WTC11 (cell line): Measurements from ENCODE around the gene ARPC3. TPM values are rescaled to one million over a fixed set of nuclear protein-coding genes. Genes with fewer than 3 reads are reported as not detected.

Experiments
- ATAC-seq: fragments of 200-7000 bp; cut with Tn5 transposase; 2 replicates; pipeline ENCODE4 v1.10.0; 2021; ENCODE audit warnings: mild to moderate bottlenecking, moderate library complexity
- CTCF ChIA-PET: fragments of 300-600 bp; sonication (Branson Sonifier 250); formaldehyde crosslinking; loops from one replicate; lab custom pipeline; 2021; ENCODE audit warnings: antibody characterized with exemption; lab: Charles Lee
- POLR2A ChIA-PET: fragments of 350-600 bp; sonication (Branson Sonifier 250); formaldehyde crosslinking; loops from one replicate; lab custom pipeline; 2021; ENCODE audit warnings: antibody characterized with exemption; lab: Charles Lee
- DNase-seq: peaks from one replicate; pipeline ENCODE4 v3.0.0; 2021; ENCODE audit warnings: low spot score
- H3K27ac Mint-ChIP-seq: 2 replicates; pipeline ENCODE4 v1.8.0; 2021; ENCODE audit warnings: mixed read lengths
- H3K27me3 Mint-ChIP-seq: 2 replicates; pipeline ENCODE4 v1.8.0; 2021; ENCODE audit warnings: low read depth, mild to moderate bottlenecking, moderate library complexity, mixed read lengths
- H3K36me3 Mint-ChIP-seq: 2 replicates; pipeline ENCODE4 v1.8.0; 2021; ENCODE audit warnings: mixed read lengths
- H3K4me1 Mint-ChIP-seq: 2 replicates; pipeline ENCODE4 v1.8.0; 2022; ENCODE audit warnings: mixed read lengths
- H3K4me3 Mint-ChIP-seq: 2 replicates; pipeline ENCODE4 v1.8.0; 2021; ENCODE audit warnings: mild to moderate bottlenecking, moderate library complexity, mixed read lengths
- H3K9me3 Mint-ChIP-seq: 2 replicates; pipeline ENCODE4 v1.8.0; 2021; ENCODE audit warnings: mixed read lengths
- CBFB ChIP-seq: sonication (generic); formaldehyde crosslinking; IDR thresholded peaks from 2 replicates; pipeline ENCODE4 v1.8.1; 2022; ENCODE audit warnings: mild to moderate bottlenecking, low read depth, missing genetic modification reagents
- ESRRA ChIP-seq: sonication (generic); formaldehyde crosslinking; IDR thresholded peaks from 2 replicates; pipeline ENCODE4 v1.8.1; 2022; ENCODE audit warnings: mild to moderate bottlenecking, missing genetic modification reagents, borderline replicate concordance
- ETV6 ChIP-seq: sonication (generic); formaldehyde crosslinking; IDR thresholded peaks from 2 replicates; pipeline ENCODE4 v1.8.1; 2022; ENCODE audit warnings: mild to moderate bottlenecking, missing genetic modification reagents
- IRF2 ChIP-seq: sonication (generic); formaldehyde crosslinking; IDR thresholded peaks from 2 replicates; pipeline ENCODE4 v1.8.0; 2022; ENCODE audit warnings: low read depth, missing genetic modification reagents, borderline replicate concordance
- MXD4 ChIP-seq: fragments of 250-450 bp; sonication (Bioruptor Pico); IDR thresholded peaks from 2 replicates; pipeline ENCODE4 v1.8.0; 2021; ENCODE audit warnings: mild to moderate bottlenecking, moderate library complexity, borderline replicate concordance
- MYBL2 ChIP-seq: sonication (generic); formaldehyde crosslinking; IDR thresholded peaks from 2 replicates; pipeline ENCODE4 v1.8.1; 2023; ENCODE audit warnings: mild to moderate bottlenecking, moderate library complexity, missing genetic modification reagents
- NFE2L1 ChIP-seq: sonication (generic); formaldehyde crosslinking; IDR thresholded peaks from 2 replicates; pipeline ENCODE4 v1.8.1; 2023; ENCODE audit warnings: missing genetic modification reagents
- NFYB ChIP-seq: sonication (generic); formaldehyde crosslinking; conservative IDR thresholded peaks from 2 replicates; pipeline ENCODE4 v1.8.0; 2022; ENCODE audit warnings: low read depth, missing genetic modification reagents
- RORB ChIP-seq: fragments of 250-450 bp; sonication (Bioruptor Pico); IDR thresholded peaks from 2 replicates; pipeline ENCODE4 v1.9.0; 2021; ENCODE audit warnings: mild to moderate bottlenecking
- SOX15 ChIP-seq: fragments of 250-450 bp; sonication (Bioruptor Pico); IDR thresholded peaks from 2 replicates; pipeline ENCODE4 v1.9.0; 2021; ENCODE audit warnings: mild to moderate bottlenecking
- TEAD4 ChIP-seq: sonication (generic); formaldehyde crosslinking; IDR thresholded peaks from 2 replicates; pipeline ENCODE4 v1.8.0; 2022; ENCODE audit warnings: mild to moderate bottlenecking, missing genetic modification reagents
- ZNF121 ChIP-seq: sonication (generic); formaldehyde crosslinking; IDR thresholded peaks from 2 replicates; pipeline ENCODE4 v1.8.0; 2023; ENCODE audit warnings: missing genetic modification reagents
- ZNF138 ChIP-seq: sonication (generic); formaldehyde crosslinking; conservative IDR thresholded peaks from 2 replicates; pipeline ENCODE4 v1.8.1; 2022; ENCODE audit warnings: mild to moderate bottlenecking, moderate library complexity, missing genetic modification reagents
- ZNF232 ChIP-seq: sonication (generic); formaldehyde crosslinking; IDR thresholded peaks from 2 replicates; pipeline ENCODE4 v1.8.0; 2022; ENCODE audit warnings: mild to moderate bottlenecking, missing genetic modification reagents
- ZNF263 ChIP-seq: sonication (generic); formaldehyde crosslinking; IDR thresholded peaks from 2 replicates; pipeline ENCODE4 v1.8.1; 2022; ENCODE audit warnings: low read depth, mild to moderate bottlenecking, moderate library complexity, missing genetic modification reagents
- ZNF281 ChIP-seq: sonication (generic); formaldehyde crosslinking; IDR thresholded peaks from 2 replicates; pipeline ENCODE4 v1.8.0; 2023; ENCODE audit warnings: mild to moderate bottlenecking, missing genetic modification reagents
- ZNF317 ChIP-seq: sonication (generic); formaldehyde crosslinking; IDR thresholded peaks from 2 replicates; pipeline ENCODE4 v1.8.1; 2023; ENCODE audit warnings: low read depth, mild to moderate bottlenecking, moderate library complexity, missing genetic modification reagents, borderline replicate concordance
- ZNF396 ChIP-seq: fragments of 250-450 bp; sonication (Bioruptor Pico); IDR thresholded peaks from 2 replicates; pipeline ENCODE4 v1.8.0; 2021; ENCODE audit warnings: mild to moderate bottlenecking, moderate library complexity, borderline replicate concordance
- ZNF416 ChIP-seq: fragments of 250-450 bp; sonication (Bioruptor Pico); IDR thresholded peaks from 2 replicates; pipeline ENCODE4 v1.9.0; 2021; ENCODE audit warnings: mild to moderate bottlenecking, inconsistent platforms
- total RNA-seq: library from RNA; stranded (reverse); gene quantifications from 3 replicates; pipeline ENCODE4 v1.2.3, GENCODE V29; 2021
- TF ChIP-seq, protein P1 (sequence below): sonication (generic); formaldehyde crosslinking; IDR thresholded peaks from 2 replicates; pipeline ENCODE4 v1.8.0; 2022; ENCODE audit warnings: mild to moderate bottlenecking, missing genetic modification reagents
- TF ChIP-seq, protein P2 (sequence below): sonication (generic); formaldehyde crosslinking; IDR thresholded peaks from 2 replicates; pipeline ENCODE4 v1.8.0; 2022; ENCODE audit warnings: mild to moderate bottlenecking, missing genetic modification reagents
- TF ChIP-seq, protein P3 (sequence below): fragments of 250-450 bp; sonication (Bioruptor Pico); conservative IDR thresholded peaks from 2 replicates; pipeline ENCODE4 v1.9.0; 2021; ENCODE audit warnings: mild to moderate bottlenecking
- TF ChIP-seq, protein P4 (sequence below): fragments of 250-450 bp; sonication (Bioruptor Pico); IDR thresholded peaks from 2 replicates; pipeline ENCODE4 v1.8.0; 2021; ENCODE audit warnings: mild to moderate bottlenecking
- TF ChIP-seq, protein P5 (sequence below): sonication (generic); formaldehyde crosslinking; IDR thresholded peaks from 2 replicates; pipeline ENCODE4 v1.8.0; 2022; ENCODE audit warnings: mild to moderate bottlenecking, missing genetic modification reagents

The ARPC3 gene
- total RNA-seq, 1 experiment from 2014 or later: 149 TPM

DNA sequence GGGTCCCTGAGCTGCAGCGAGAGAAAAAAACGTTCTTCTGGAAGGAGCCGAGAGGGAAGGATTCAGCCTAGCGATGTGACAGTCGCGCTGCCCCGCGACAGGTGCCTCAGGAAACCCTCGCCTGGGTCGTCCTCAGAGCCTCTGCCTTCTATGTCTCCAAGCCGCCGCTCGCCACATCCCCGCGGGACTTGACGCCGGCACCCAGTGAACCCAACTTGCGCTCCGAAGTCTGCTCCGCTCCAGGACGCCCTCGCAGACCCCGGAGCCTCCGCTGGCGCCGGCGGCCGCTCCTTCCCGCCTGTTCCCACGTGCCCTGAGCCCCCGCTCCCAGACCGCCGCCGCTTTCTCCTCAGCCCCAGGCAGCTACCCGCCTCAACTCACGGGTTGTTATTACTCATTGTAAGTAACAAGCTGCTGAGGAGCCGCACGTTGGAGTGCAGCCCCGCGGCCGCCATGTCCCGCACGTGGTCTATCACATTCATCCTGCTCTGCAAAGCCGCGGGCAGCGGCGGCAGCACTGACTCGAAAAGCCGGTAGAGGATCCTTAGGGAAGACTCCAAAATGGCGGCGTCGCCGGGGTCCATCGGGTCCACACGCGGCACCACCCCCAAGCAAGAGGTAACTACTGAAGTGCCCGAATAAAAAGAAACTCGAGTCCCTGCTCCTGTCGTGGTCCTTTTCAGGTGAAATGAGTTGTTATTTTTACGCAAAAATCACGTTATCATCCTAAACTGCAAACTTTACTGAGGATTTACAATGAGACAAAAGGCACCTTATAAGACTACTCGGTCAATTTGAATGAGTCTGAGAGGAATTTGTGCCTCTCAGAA, 46.8 kb downstream of the ARPC3 start, which contains the start of gene ANAPC7:
ANAPC7 (minus strand) TSS at position 563 of the 830 bp plus-strand sequence; CDS start at position 482, 81 bp downstream.
- Mint-ChIP-seq H3K27me3 (no peaks in the 10 kb centered on the region), H3K4me1 (peaks cover 6% of the 10 kb centered on the region), H3K4me3 (peak within 1 kb of the TSS; percentile 98), H3K36me3 (peaks cover 22% of the 10 kb centered on the region), H3K27ac (peak within 1 kb of the TSS; percentile 100), H3K9me3 (no peaks in the 10 kb centered on the region)
- POLR2A ChIA-PET: interaction anchor here (0.9 kb wide), 2 partner anchors 28 to 65 kb away, joined by 3 read pairs; partner anchors contain the start of genes FAM216A and GPN3
- peak; percentile 91 for DNase-seq
- peak; percentile 94 for ATAC-seq
- CTCF ChIA-PET: interaction anchor here (0.6 to 5.7 kb wide), 2 partner anchors 28 to 103 kb away, joined by 4 to 39 read pairs; no protein-coding TSS in a partner anchor
- TF ChIP-seq ZNF416: no peak
- no peak for TF ChIP-seq MXD4 (CRISPR knock-in tag)
- 0 out of 2 replicates have a peak, but pooled peaks have one; percentile 17 for TF ChIP-seq ESRRA
- no peak for TF ChIP-seq ZNF263
- TF ChIP-seq ZNF317: no peak
- no peak for TF ChIP-seq ZNF396 (CRISPR knock-in tag)
- TF ChIP-seq ZNF281 (CRISPR knock-in tag): no peak
- TF ChIP-seq IRF2 (CRISPR knock-in tag): no peak
- no peak for TF ChIP-seq ZNF138 (CRISPR knock-in tag)
- TF ChIP-seq, protein P1, sequence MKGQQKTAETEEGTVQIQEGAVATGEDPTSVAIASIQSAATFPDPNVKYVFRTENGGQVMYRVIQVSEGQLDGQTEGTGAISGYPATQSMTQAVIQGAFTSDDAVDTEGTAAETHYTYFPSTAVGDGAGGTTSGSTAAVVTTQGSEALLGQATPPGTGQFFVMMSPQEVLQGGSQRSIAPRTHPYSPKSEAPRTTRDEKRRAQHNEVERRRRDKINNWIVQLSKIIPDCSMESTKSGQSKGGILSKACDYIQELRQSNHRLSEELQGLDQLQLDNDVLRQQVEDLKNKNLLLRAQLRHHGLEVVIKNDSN (CRISPR knock-in tag): peak; percentile 75; the same call in 1 of the 2 replicates
- TF ChIP-seq, protein P2, sequence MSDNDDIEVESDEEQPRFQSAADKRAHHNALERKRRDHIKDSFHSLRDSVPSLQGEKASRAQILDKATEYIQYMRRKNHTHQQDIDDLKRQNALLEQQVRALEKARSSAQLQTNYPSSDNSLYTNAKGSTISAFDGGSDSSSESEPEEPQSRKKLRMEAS (CRISPR knock-in tag): peak; percentile 96
- TF ChIP-seq NFYB: no peak
- TF ChIP-seq NFE2L1 (CRISPR knock-in tag): 0 out of 2 replicates have a peak, but pooled peaks have one; percentile 76
- TF ChIP-seq RORB (CRISPR knock-in tag): no peak
- no peak for TF ChIP-seq CBFB
- TF ChIP-seq, protein P3, sequence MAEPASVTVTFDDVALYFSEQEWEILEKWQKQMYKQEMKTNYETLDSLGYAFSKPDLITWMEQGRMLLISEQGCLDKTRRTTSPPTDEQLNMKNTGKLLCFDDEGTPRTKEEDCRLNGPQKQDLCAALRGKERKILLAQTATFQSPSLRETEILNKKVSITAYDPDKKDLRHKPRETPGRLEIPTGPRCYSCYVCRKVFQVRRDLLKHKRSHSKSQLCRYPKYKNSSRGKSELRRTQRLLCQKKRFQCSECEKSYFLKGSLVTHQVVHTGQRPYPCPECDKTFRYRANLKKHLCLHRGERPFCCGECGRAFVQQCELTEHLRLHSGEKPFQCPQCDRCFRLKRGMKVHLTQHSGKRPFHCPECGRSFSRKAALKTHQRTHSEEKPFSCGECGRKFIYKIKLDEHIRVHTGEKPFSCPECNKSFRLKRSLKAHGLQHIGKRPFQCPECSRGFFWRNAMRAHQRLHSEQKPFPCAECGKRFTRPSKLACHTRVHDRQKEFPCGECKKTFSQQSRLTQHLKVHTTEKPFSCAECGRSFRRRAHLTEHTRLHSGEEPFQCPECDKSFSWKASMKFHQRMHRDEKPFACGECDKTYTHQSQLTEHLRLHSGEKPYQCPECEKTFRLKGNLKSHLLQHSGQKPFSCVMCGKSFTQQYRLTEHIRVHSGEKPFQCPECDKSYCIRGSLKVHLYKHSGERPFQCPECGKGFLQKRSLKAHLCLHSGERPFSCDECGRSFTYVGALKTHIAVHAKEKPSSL (CRISPR knock-in tag): no peak
- TF ChIP-seq, protein P4, sequence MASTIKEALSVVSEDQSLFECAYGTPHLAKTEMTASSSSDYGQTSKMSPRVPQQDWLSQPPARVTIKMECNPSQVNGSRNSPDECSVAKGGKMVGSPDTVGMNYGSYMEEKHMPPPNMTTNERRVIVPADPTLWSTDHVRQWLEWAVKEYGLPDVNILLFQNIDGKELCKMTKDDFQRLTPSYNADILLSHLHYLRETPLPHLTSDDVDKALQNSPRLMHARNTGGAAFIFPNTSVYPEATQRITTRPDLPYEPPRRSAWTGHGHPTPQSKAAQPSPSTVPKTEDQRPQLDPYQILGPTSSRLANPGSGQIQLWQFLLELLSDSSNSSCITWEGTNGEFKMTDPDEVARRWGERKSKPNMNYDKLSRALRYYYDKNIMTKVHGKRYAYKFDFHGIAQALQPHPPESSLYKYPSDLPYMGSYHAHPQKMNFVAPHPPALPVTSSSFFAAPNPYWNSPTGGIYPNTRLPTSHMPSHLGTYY (CRISPR knock-in tag): no peak
- TF ChIP-seq SOX15 (CRISPR knock-in tag): no peak
- TF ChIP-seq ETV6 (CRISPR knock-in tag): peak; percentile 41; the same call in 1 of the 2 replicates
- TF ChIP-seq ZNF232 (CRISPR knock-in tag): no peak; the same call in 1 of the 2 replicates
- no peak; the same call in 1 of the 2 replicates for TF ChIP-seq MYBL2
- TF ChIP-seq, protein P5, sequence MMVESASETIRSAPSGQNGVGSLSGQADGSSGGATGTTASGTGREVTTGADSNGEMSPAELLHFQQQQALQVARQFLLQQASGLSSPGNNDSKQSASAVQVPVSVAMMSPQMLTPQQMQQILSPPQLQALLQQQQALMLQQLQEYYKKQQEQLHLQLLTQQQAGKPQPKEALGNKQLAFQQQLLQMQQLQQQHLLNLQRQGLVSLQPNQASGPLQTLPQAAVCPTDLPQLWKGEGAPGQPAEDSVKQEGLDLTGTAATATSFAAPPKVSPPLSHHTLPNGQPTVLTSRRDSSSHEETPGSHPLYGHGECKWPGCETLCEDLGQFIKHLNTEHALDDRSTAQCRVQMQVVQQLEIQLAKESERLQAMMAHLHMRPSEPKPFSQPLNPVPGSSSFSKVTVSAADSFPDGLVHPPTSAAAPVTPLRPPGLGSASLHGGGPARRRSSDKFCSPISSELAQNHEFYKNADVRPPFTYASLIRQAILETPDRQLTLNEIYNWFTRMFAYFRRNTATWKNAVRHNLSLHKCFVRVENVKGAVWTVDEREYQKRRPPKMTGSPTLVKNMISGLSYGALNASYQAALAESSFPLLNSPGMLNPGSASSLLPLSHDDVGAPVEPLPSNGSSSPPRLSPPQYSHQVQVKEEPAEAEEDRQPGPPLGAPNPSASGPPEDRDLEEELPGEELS (CRISPR knock-in tag): peak; percentile 51; the same call in 1 of the 2 replicates
- 0 out of 2 replicates have a peak, but pooled peaks have one; percentile 16 for TF ChIP-seq TEAD4 (CRISPR knock-in tag)
- no peak for TF ChIP-seq ZNF121 (CRISPR knock-in tag)
